Measurements from ENCODE around the gene C1orf116. TPM values are rescaled to one million over a fixed set of nuclear protein-coding genes. Genes with fewer than 3 reads are reported as not detected.

C1orf116 gene
- total RNA-seq, 1 experiment from 2014 or later: 2.4 TPM

DNA sequence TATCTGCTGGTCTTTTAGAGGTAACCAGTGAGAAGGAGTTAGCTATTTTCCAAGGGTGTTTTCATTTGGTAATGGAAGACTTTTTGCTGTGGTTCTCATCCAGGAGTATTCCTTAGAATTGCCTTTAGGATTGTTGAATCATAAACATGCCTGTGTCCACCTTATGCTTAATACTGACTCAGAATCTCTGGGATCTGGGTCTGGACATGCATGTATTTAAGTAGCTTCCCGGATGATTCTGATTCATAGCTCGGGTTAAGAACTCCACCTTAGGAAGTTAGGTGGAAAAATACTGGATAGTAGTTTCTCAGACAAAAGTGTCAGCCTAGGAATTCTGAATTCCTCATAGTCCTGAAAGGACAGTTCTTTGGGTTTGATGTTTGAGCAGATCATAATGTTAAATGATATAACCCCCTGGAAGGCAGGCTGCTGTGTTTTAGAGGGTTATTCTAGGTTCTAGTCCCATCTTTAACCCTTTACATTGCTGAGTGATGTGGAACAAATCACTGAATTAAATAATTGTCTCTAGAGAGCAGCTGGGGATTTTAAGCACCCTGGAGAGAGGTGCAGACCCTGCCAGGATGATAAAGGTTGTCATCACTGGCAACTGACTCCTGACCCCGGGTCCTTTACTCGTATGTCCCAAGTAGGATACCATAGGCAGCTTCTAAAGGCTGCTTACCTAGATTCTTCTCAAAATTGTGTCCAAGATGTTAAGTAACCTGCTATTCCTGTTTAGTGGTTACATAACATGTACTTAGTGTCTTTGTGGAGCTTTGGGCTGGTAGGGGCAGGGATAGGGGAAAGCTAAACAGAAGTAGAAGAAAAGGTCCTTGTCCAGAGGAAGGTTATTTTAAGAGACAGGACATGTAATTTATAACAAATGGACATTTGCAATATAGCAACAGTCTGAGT lies 41.6 kb upstream of the C1orf116 start:
- no peak overlapping the region for H3K27ac Mint-ChIP-seq
- H3K9me3 Mint-ChIP-seq: no peaks in the 10 kb centered on the region
- TF ChIP-seq, protein P1, sequence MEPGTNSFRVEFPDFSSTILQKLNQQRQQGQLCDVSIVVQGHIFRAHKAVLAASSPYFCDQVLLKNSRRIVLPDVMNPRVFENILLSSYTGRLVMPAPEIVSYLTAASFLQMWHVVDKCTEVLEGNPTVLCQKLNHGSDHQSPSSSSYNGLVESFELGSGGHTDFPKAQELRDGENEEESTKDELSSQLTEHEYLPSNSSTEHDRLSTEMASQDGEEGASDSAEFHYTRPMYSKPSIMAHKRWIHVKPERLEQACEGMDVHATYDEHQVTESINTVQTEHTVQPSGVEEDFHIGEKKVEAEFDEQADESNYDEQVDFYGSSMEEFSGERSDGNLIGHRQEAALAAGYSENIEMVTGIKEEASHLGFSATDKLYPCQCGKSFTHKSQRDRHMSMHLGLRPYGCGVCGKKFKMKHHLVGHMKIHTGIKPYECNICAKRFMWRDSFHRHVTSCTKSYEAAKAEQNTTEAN (CRISPR knock-in tag; IDR thresholded peaks at IDR 0.05): no peak
- TF ChIP-seq, protein P2, sequence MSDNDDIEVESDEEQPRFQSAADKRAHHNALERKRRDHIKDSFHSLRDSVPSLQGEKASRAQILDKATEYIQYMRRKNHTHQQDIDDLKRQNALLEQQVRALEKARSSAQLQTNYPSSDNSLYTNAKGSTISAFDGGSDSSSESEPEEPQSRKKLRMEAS (CRISPR knock-in tag; IDR thresholded peaks at IDR 0.05): no peak
- TF ChIP-seq EMX1 (CRISPR knock-in tag; IDR thresholded peaks at IDR 0.05) (no peak), ZNF232 (CRISPR knock-in tag; IDR thresholded peaks at IDR 0.05) (no peak), ZNF263 (CRISPR knock-in tag; IDR thresholded peaks at IDR 0.05; ENCODE audit: low read depth) (no peak), ETV6 (CRISPR knock-in tag; IDR thresholded peaks at IDR 0.05) (no peak), ATF1 (CRISPR knock-in tag; IDR thresholded peaks at IDR 0.05) (no peak), NFE2L1 (CRISPR knock-in tag; IDR thresholded peaks at IDR 0.05) (no peak), ZNF416 (CRISPR knock-in tag; IDR thresholded peaks at IDR 0.05) (no peak), NR3C1 (CRISPR knock-in tag; conservative IDR thresholded peaks at IDR 0.05; ENCODE audit: low read depth) (no peak), ZNF219 (CRISPR knock-in tag; IDR thresholded peaks at IDR 0.05; ENCODE audit: borderline replicate concordance) (no peak)
- ChIA-PET CTCF (interaction anchor here (0.9 kb wide), 1 partner anchor 92 kb away, joined by 3 read pairs; no protein-coding TSS in a partner anchor), POLR2A (no interaction called here)
- H3K4me1 Mint-ChIP-seq: peaks cover 12% of the 10 kb centered on the region
- DNase-seq (ENCODE audit: low spot score) (no peak), ATAC-seq (no peak)
- no peaks in the 10 kb centered on the region for H3K27me3 Mint-ChIP-seq (ENCODE audit: low read depth)
- peaks cover 23% of the 10 kb centered on the region for H3K36me3 Mint-ChIP-seq
- no peak overlapping the region for H3K4me3 Mint-ChIP-seq

DNA sequence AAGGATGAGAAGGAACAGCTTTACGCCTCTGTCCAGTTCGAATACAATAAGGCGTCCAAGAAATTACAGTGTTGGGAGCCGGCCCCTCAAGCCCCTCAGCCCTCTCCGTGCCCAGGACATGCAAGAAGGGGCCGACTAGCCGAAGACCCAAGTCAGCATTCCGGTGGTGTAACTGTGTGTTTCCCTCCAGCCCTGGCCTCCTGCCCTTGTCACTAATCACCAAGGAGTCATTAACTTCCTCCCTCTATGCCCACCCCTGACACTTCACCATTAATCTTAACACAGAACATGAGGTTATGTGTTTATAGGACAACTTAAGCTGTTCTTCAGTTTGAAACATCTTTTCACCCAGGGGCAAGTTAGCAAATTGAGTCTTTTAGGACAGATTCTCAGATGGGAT lies 39.7 kb upstream of the C1orf116 start:
- no peaks in the 10 kb centered on the region for H3K4me1 Mint-ChIP-seq
- CTCF ChIA-PET: no interaction called here
- no peaks in the 10 kb centered on the region for H3K9me3 Mint-ChIP-seq
- ATAC-seq (no peak), DNase-seq (ENCODE audit: low spot score) (no peak)
- TF ChIP-seq ZNF396 (CRISPR knock-in tag; IDR thresholded peaks at IDR 0.05; ENCODE audit: borderline replicate concordance): no peak
- TF ChIP-seq, protein P3, sequence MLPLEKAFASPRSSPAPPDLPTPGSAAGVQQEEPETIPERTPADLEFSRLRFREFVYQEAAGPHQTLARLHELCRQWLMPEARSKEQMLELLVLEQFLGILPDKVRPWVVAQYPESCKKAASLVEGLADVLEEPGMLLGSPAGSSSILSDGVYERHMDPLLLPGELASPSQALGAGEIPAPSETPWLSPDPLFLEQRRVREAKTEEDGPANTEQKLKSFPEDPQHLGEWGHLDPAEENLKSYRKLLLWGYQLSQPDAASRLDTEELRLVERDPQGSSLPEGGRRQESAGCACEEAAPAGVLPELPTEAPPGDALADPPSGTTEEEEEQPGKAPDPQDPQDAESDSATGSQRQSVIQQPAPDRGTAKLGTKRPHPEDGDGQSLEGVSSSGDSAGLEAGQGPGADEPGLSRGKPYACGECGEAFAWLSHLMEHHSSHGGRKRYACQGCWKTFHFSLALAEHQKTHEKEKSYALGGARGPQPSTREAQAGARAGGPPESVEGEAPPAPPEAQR (CRISPR knock-in tag; IDR thresholded peaks at IDR 0.05): no peak
- TF ChIP-seq, protein P4, sequence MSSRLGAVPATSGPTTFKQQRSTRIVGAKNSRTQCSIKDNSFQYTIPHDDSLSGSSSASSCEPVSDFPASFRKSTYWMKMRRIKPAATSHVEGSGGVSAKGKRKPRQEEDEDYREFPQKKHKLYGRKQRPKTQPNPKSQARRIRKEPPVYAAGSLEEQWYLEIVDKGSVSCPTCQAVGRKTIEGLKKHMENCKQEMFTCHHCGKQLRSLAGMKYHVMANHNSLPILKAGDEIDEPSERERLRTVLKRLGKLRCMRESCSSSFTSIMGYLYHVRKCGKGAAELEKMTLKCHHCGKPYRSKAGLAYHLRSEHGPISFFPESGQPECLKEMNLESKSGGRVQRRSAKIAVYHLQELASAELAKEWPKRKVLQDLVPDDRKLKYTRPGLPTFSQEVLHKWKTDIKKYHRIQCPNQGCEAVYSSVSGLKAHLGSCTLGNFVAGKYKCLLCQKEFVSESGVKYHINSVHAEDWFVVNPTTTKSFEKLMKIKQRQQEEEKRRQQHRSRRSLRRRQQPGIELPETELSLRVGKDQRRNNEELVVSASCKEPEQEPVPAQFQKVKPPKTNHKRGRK (CRISPR knock-in tag; IDR thresholded peaks at IDR 0.05; ENCODE audit: borderline replicate concordance): no peak
- no peak for TF ChIP-seq TP53 (CRISPR knock-in tag; IDR thresholded peaks at IDR 0.05)
- TF ChIP-seq ZNF219 (CRISPR knock-in tag; IDR thresholded peaks at IDR 0.05; ENCODE audit: borderline replicate concordance): no peak
- TF ChIP-seq SP1 (CRISPR knock-in tag; conservative IDR thresholded peaks at IDR 0.05): no peak
- TF ChIP-seq, protein P5, sequence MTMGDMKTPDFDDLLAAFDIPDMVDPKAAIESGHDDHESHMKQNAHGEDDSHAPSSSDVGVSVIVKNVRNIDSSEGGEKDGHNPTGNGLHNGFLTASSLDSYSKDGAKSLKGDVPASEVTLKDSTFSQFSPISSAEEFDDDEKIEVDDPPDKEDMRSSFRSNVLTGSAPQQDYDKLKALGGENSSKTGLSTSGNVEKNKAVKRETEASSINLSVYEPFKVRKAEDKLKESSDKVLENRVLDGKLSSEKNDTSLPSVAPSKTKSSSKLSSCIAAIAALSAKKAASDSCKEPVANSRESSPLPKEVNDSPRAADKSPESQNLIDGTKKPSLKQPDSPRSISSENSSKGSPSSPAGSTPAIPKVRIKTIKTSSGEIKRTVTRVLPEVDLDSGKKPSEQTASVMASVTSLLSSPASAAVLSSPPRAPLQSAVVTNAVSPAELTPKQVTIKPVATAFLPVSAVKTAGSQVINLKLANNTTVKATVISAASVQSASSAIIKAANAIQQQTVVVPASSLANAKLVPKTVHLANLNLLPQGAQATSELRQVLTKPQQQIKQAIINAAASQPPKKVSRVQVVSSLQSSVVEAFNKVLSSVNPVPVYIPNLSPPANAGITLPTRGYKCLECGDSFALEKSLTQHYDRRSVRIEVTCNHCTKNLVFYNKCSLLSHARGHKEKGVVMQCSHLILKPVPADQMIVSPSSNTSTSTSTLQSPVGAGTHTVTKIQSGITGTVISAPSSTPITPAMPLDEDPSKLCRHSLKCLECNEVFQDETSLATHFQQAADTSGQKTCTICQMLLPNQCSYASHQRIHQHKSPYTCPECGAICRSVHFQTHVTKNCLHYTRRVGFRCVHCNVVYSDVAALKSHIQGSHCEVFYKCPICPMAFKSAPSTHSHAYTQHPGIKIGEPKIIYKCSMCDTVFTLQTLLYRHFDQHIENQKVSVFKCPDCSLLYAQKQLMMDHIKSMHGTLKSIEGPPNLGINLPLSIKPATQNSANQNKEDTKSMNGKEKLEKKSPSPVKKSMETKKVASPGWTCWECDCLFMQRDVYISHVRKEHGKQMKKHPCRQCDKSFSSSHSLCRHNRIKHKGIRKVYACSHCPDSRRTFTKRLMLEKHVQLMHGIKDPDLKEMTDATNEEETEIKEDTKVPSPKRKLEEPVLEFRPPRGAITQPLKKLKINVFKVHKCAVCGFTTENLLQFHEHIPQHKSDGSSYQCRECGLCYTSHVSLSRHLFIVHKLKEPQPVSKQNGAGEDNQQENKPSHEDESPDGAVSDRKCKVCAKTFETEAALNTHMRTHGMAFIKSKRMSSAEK (CRISPR knock-in tag; IDR thresholded peaks at IDR 0.05; ENCODE audit: borderline replicate concordance): no peak
- TF ChIP-seq GRHL2 (CRISPR knock-in tag; IDR thresholded peaks at IDR 0.05; ENCODE audit: insufficient replicate concordance, severe bottlenecking): no peak
- TF ChIP-seq SOX15 (CRISPR knock-in tag; IDR thresholded peaks at IDR 0.05): no peak
- no peak for TF ChIP-seq TCF7 (CRISPR knock-in tag; IDR thresholded peaks at IDR 0.05; ENCODE audit: low read depth)
- no peak for TF ChIP-seq CREM (CRISPR knock-in tag; IDR thresholded peaks at IDR 0.05)
- POLR2A ChIA-PET: no interaction called here
- H3K4me3 Mint-ChIP-seq: no peak overlapping the region
- peaks cover 38% of the 10 kb centered on the region for H3K36me3 Mint-ChIP-seq
- no peaks in the 10 kb centered on the region for H3K27me3 Mint-ChIP-seq (ENCODE audit: low read depth)
- no peak overlapping the region for H3K27ac Mint-ChIP-seq
